ENCODE measurements around the gene SH3RF3. TPM values are rescaled to one million over a fixed set of nuclear protein-coding genes. Genes with fewer than 3 reads are reported as not detected.

Gene SH3RF3
- polyA plus RNA-seq, 1 donor, result 4.0 TPM

DNA sequence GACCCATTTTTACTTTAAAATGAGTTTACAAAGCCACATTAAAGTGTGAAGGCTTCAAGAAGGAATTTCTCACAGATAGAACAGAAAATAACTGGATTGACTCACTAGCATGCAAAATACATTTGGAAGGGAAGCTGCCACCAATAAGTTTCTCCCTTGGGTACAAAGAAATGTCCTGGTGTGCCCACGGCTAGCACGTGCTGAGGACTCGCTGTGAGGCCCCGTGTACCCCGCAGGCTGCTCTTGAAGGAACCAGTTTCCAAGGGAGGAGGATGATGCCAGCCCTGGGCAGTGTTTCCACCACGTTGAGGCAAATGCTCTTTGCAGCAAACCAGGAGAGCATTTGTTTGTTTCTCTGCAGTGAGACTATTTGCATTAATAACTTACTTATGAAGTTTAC is 207.3 kb downstream of the SH3RF3 start:
- DNase-seq, result no peak

GRCh38 chr2:109337221-109337620 is 208.2 kb downstream of the SH3RF3 start:
- no peak for DNase-seq

GRCh38 chr2:109339519-109339966 is 210.5 kb downstream of the SH3RF3 start:
- no peak for DNase-seq

DNA sequence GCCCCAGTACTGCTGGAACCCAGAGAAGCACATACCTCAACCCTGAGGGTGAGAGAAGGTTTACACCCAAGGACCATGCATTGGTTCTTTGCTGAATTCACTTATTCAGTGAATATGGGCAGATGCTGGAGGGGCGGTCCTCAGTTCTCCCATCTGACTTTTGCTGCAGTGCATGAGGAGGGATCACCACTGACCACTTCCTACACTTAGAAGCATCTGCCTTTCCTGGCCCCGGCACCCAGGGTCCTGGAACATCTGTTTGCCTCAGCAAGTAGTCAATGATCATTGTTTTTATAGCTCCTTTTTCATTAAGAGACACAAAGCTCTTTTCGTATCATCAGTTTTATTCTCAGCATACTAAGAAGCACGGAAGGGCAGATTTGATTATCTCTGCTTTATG is 211.4 kb downstream of the SH3RF3 start:
- no peak for DNase-seq

- no peak for DNase-seq
Observed at GRCh38 chr2:109341355-109342255, 212.6 kb downstream of the SH3RF3 start.

GRCh38 chr2:109342256-109342850 is 213.3 kb downstream of the SH3RF3 start:
- DNase-seq, result no peak

DNA sequence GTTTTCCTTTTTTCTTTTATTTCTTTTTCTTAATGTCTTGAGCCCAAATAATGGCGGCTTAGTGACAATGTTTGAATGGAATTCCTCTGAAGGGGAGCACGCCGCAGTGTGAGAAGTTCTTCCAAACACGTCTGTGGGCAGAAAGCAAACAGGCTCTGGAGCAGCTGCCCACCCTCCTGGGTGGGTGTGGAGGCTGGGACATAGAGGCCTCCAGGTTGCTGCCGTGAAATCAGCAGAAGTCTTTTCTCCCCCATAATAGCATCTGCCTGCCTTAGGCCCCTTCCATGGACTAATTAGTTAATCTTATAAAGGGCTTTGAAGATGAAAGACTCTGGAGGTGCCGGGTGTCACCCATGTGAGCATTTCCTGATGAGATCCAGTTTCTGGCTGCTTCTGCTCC is 213.9 kb downstream of the SH3RF3 start:
- DNase-seq, result no peak

GRCh38 chr2:109343460-109343859 is 214.5 kb downstream of the SH3RF3 start:
- no peak for DNase-seq

GRCh38 chr2:109344270-109344805 is 215.3 kb downstream of the SH3RF3 start:
- no peak for DNase-seq

- DNase-seq, result no peak
Observed at GRCh38 chr2:109345091-109345490, 216.1 kb downstream of the SH3RF3 start.

- no peak for DNase-seq
Observed at GRCh38 chr2:109345653-109346480, 216.9 kb downstream of the SH3RF3 start.

GRCh38 chr2:109346601-109347228 is 217.7 kb downstream of the SH3RF3 start:
- no peak for DNase-seq

- no peak for DNase-seq
Observed at GRCh38 chr2:109347626-109348025, 218.6 kb downstream of the SH3RF3 start.

- no peak for DNase-seq
Observed at GRCh38 chr2:109348190-109348589, 219.2 kb downstream of the SH3RF3 start.

- DNase-seq, result no peak
Observed at GRCh38 chr2:109348671-109349502, 219.9 kb downstream of the SH3RF3 start.

DNA sequence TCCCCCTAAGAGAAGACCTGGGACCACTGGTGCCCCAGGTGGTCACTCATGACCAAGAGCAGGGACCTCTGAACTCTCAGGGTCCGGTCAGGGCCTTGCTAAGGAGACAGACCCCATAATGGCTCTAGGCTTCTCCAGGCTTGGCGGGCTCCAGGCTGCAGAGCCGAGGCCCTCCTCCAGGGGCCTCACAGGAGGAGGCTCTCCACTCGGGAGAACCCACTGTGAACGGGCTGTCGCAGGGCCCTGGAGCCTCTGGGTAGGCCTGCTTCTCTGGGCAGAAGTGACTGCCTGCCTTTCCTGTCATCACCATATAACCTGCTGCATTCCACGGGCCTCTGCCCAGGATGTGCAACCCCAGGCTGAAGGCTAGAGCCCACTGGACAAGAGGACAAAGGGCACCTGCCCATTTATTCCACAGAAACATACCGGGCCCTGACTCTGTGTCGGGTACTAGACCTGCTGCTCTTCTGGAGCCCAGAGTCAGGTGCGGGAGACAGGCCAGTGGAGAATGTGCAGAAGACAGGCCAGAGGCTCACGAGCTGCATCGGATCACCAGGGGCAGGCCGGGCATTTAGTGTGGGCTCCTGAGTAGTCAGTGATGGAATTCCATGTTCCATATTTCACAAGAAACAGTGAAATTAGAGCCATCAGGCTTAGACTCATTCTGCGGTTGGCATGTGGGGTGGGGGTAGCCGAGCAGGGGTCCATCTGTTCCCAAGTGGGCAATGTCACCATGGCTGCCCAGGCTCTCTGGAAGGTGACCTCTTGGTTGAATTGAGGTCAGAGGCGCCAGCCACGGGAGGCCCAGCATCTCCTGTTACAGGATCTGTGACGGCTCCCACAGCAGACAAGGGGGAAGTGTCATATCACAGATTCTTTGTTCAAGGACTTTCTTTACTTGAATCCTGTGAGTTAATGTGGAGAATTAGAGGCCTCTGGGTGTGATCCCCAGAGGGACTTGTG is 220.8 kb downstream of the SH3RF3 start:
- DNase-seq, result no peak

DNA sequence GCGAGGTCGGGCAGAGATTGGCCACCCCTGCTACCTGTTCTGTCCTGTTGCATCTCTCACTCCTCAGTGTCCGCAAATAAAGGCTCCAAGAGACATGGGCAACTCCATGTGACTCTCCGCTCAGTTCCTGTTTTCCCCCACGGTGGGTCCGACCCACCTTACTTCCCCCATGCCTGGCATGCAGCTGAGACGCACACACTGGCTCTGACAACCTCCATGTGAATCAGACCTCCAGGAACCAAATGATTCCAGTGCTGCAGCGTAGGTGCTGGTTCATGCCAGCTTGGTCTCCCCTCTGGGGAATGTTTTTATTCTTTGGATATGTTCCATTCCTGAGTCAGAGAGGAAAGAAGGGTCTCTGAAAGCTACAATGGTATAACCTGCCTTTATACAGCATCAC is 221.5 kb downstream of the SH3RF3 start:
- no peak for DNase-seq

- no peak for DNase-seq
Observed at GRCh38 chr2:109351164-109351756, 222.3 kb downstream of the SH3RF3 start.
